CD14-positive monocyte (primary cell): Measurements from ENCODE around the gene TAGLN3. TPM values are rescaled to one million over a fixed set of nuclear protein-coding genes. Genes with fewer than 3 reads are reported as not detected.
A peak's percentile ranks its signal among the peaks of the same experiment; 100 is the strongest.

Experiments
- DNase-seq, 3 donors: peaks; one replicate each; pipeline ENCODE4 v3.0.0-alpha.2; 2011 to 2022
- H2AFZ ChIP-seq: 2 replicates; pipeline ENCODE4 v1.6.0; 2012; ENCODE audit warnings: mild to moderate bottlenecking, low read depth, low read length, inconsistent platforms; ENCODE audit not compliant: insufficient read depth, poor library complexity, severe bottlenecking
- H3K27ac ChIP-seq, 2 donors: 1 replicate in 1 of 2; 2 replicates in 1 of 2; pipeline ENCODE4 v1.5.1; 2012 to 2013; ENCODE audit warnings: low read length in 2 of 2, control low read depth in 1 of 2, inconsistent platforms in 1 of 2, low read depth in 1 of 2, mild to moderate bottlenecking in 1 of 2
- H3K27me3 ChIP-seq, 2 donors: one replicate each; pipeline versions ENCODE4 v1.6.0 to v1.6.1; 2011 to 2013; ENCODE audit warnings: low read length in 2 of 2; ENCODE audit not compliant: control insufficient read depth in 2 of 2, insufficient read depth in 2 of 2
- H3K36me3 ChIP-seq, 2 donors: replicated peaks in 1 of 2; 1 replicate in 1 of 2; 2 replicates in 1 of 2; pipeline versions ENCODE4 v1.5.1 to v1.6.1; 2012 to 2013; ENCODE audit warnings: low read length in 2 of 2, control low read depth in 1 of 2, inconsistent platforms in 1 of 2, mild to moderate bottlenecking in 1 of 2; ENCODE audit not compliant: insufficient read depth in 2 of 2, control insufficient read depth in 1 of 2
- H3K4me1 ChIP-seq, 2 donors: 1 replicate in 1 of 2; 2 replicates in 1 of 2; pipeline versions ENCODE4 v1.5.1 to v1.6.1; 2012 to 2013; ENCODE audit warnings: low read length in 2 of 2, control low read depth in 1 of 2, inconsistent platforms in 1 of 2, mild to moderate bottlenecking in 1 of 2, moderate library complexity in 1 of 2; ENCODE audit not compliant: insufficient read depth in 2 of 2, control insufficient read depth in 1 of 2
- H3K4me2 ChIP-seq: replicated peaks from 2 replicates; pipeline ENCODE3; 2012; ENCODE audit warnings: low read length, moderate library complexity, mild to moderate bottlenecking; ENCODE audit not compliant: poor library complexity, severe bottlenecking; ENCODE audit errors: extremely low read depth
- H3K4me3 ChIP-seq, 3 experiments: fragments of 200-600 bp in 1 of 3; sonication (generic) in 1 of 3; replicated peaks in 1 of 3; 1 replicate in 2 of 3; 2 replicates in 1 of 3; pipeline ENCODE4 v1.5.1; 2011 to 2013; ENCODE audit warnings: low read length in 3 of 3, mild to moderate bottlenecking in 3 of 3, control low read depth in 2 of 3, low read depth in 2 of 3, inconsistent platforms in 1 of 3, moderate library complexity in 1 of 3
- H3K79me2 ChIP-seq: 2 replicates; pipeline ENCODE4 v1.6.0; 2012; ENCODE audit warnings: mild to moderate bottlenecking, control low read depth, inconsistent platforms, low read length, moderate library complexity; ENCODE audit not compliant: insufficient read depth
- H3K9ac ChIP-seq: 2 replicates; pipeline ENCODE4 v1.6.0; 2017; ENCODE audit warnings: low read length, mild to moderate bottlenecking; ENCODE audit not compliant: insufficient read depth, poor library complexity, severe bottlenecking
- H3K9me3 ChIP-seq, 2 donors: replicated peaks in 1 of 2; 1 replicate in 1 of 2; 2 replicates in 1 of 2; pipeline versions ENCODE4 v1.5.1 to v1.6.1; 2012 to 2013; ENCODE audit warnings: low read length in 2 of 2, control low read depth in 1 of 2; ENCODE audit not compliant: control insufficient read depth in 1 of 2, insufficient read depth in 1 of 2
- H4K20me1 ChIP-seq: 2 replicates; pipeline ENCODE4 v1.6.0; 2012; ENCODE audit warnings: mild to moderate bottlenecking, low read length, control low read depth, moderate library complexity; ENCODE audit not compliant: insufficient read depth
- H3K27ac Mint-ChIP-seq, 7 donors: one replicate each; pipeline ENCODE4 v1.8.0; 2020; ENCODE audit warnings: mild to moderate bottlenecking in 7 of 7, mixed read lengths in 7 of 7, moderate library complexity in 6 of 7, inconsistent platforms in 2 of 7
- H3K27me3 Mint-ChIP-seq, 3 donors: one replicate each; pipeline ENCODE4 v1.8.0; 2021 to 2022; ENCODE audit warnings: low read depth in 3 of 3, mild to moderate bottlenecking in 3 of 3, mixed read lengths in 3 of 3, moderate library complexity in 3 of 3, inconsistent platforms in 1 of 3
- H3K36me3 Mint-ChIP-seq, 2 donors: one replicate each; pipeline ENCODE4 v1.8.0; 2020; ENCODE audit warnings: mixed read lengths in 2 of 2, inconsistent platforms in 1 of 2, mild to moderate bottlenecking in 1 of 2
- H3K4me1 Mint-ChIP-seq: one replicate; pipeline ENCODE4 v1.8.0; 2020; ENCODE audit warnings: mild to moderate bottlenecking, mixed read lengths
- H3K4me3 Mint-ChIP-seq, 2 donors: one replicate each; pipeline ENCODE4 v1.8.0; 2020; ENCODE audit warnings: mild to moderate bottlenecking in 2 of 2, mixed read lengths in 2 of 2, moderate library complexity in 1 of 2
- H3K9me3 Mint-ChIP-seq, 7 donors: one replicate each; pipeline ENCODE4 v1.8.0; 2020 to 2022; ENCODE audit warnings: mixed read lengths in 7 of 7, mild to moderate bottlenecking in 6 of 7, moderate library complexity in 6 of 7, inconsistent platforms in 2 of 7
- WGBS: methylation state at CpG from one replicate; pipeline ENCODE4 v1.1.5; 2013; ENCODE audit warnings: missing lambda C conversion rate; ENCODE audit not compliant: insufficient coverage; 5-methylcytosine and 5-hydroxymethylcytosine counted together
- intact Hi-C, 2 donors: fragments of 100-400 bp; cut with micrococcal nuclease; formaldehyde crosslinking; loops; one replicate each; pipeline versions ENCODE4 v1.15.0 to v1.15.1; 2023
- polyA plus RNA-seq, 3 donors: library from polyadenylated mRNA; depleted of rRNA in 1 of 3; unstranded in 2 of 3; stranded (reverse) in 1 of 3; fragments of 300-500 nt in 2 of 3; fragments of >200 nt in 1 of 3; fragmentation: Illumina TruSeq in 2 of 3; gene quantifications; 1 replicate in 2 of 3; 2 replicates in 1 of 3; pipeline ENCODE4 v1.2.3, GENCODE V29; 2012 to 2021
- TF ChIP-seq, protein P1 (sequence below): fragments of 200-600 bp; IDR thresholded peaks from one replicate; pipeline ENCODE4 v1.8.0; 2022; ENCODE audit warnings: antibody characterized with exemption, mild to moderate bottlenecking

TAGLN3 gene
- polyA plus RNA-seq, 3 donors, result not detected

DNA sequence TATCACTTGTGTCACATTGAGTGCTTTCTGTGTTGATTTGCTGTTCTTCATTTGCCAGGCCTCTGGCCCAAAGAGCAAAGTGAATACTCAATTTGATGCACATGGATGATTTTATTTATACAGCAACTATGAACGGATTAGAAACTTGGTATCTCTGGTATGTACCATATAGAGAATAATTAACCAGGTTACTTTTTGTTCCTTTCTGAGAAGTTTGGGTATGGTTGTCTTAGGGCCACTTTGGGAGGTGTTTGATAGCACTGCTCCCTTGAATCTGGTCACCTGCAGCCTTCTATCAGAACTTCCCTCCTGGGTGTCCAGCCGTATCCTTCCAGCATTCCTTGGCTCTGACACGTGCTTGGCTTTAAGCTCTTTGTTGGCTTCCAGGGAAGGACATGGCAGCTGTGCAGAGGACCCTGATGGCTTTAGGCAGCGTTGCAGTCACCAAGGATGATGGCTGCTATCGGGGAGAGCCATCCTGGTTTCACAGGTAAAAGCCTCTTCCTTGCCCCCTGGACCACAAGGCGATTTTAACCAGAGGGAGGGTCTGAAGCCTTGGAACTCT lies 12.7 kb downstream of the TAGLN3 start:
- intact Hi-C loops, result no loop called here
- peaks cover 10% of the 10 kb centered on the region for H3K4me1 Mint-ChIP-seq

DNA sequence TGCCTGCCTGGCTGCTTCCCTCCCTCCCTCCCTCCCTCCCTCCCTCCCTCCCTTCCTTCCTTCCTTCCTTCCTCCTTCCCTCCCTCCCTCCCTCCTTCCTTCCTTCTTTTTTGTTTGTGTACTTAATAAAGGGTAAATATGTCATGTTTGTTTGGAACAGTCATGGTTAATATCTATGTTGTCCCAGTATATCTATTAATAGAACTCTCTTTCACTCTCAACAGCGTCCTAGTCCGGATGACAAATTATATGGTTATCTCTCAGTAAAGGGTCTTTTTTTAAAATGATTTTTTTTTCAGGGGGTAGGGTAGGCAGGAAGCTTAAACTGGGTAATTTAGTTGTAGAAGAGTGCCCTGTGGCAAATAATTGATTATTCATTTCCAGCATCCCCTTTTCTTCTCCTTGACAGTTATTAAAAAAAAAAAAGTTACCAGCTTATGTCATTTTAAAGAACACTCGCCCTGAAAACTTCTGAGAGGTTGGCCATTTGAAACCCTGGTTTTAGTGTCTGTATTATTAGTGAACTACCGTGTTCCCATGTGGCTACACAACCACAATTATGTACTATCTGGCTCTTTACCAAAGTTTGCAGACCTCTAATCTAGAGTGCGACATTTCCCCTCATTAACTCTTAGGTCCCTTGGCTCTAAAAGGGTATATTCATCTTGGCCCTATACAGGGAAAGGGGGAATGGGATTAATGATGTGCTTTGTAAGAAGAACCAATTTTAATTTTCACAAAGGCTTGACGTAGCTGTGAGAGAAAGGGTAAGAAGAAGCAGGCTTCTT lies 13.7 kb downstream of the TAGLN3 start:
- no peak overlapping the region for H3K27ac ChIP-seq
- H3K27me3 ChIP-seq, result no peaks in the 10 kb centered on the region
- H3K4me1 ChIP-seq, result peaks cover 8 to 11% of the 10 kb centered on the region in 2 donors
- Mint-ChIP-seq H3K27me3 (peaks cover 0 to 4% (median 3%) of the 10 kb centered on the region in 3 donors), H3K9me3 (peaks cover 0 to 4% (median 0%) of the 10 kb centered on the region in 7 donors), H3K4me1 (peaks cover 13% of the 10 kb centered on the region), H3K4me3 (no peak overlapping the region), H3K36me3 (no peaks in the 10 kb centered on the region), H3K27ac (no peak overlapping the region)
- no peak overlapping the region for H3K4me2 ChIP-seq
- intact Hi-C loops, result no loop called here
- DNase-seq, result no peak
- 100% methylated on average over 1 of the region's 6 CpGs for WGBS
- no peaks in the 10 kb centered on the region for H3K79me2 ChIP-seq
- no peak overlapping the region for H3K4me3 ChIP-seq
- TF ChIP-seq, protein P1, sequence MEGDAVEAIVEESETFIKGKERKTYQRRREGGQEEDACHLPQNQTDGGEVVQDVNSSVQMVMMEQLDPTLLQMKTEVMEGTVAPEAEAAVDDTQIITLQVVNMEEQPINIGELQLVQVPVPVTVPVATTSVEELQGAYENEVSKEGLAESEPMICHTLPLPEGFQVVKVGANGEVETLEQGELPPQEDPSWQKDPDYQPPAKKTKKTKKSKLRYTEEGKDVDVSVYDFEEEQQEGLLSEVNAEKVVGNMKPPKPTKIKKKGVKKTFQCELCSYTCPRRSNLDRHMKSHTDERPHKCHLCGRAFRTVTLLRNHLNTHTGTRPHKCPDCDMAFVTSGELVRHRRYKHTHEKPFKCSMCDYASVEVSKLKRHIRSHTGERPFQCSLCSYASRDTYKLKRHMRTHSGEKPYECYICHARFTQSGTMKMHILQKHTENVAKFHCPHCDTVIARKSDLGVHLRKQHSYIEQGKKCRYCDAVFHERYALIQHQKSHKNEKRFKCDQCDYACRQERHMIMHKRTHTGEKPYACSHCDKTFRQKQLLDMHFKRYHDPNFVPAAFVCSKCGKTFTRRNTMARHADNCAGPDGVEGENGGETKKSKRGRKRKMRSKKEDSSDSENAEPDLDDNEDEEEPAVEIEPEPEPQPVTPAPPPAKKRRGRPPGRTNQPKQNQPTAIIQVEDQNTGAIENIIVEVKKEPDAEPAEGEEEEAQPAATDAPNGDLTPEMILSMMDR, result no peak
- H3K9ac ChIP-seq, result no peak overlapping the region
- no peaks in the 10 kb centered on the region for H3K9me3 ChIP-seq
- H2AFZ ChIP-seq, result no peak overlapping the region
- H4K20me1 ChIP-seq, result no peaks in the 10 kb centered on the region
- H3K36me3 ChIP-seq, result no peaks in the 10 kb centered on the region

More for the DNA sequence above, 12.7 kb downstream of the TAGLN3 start:
- H3K27ac ChIP-seq, result no peak overlapping the region
- Mint-ChIP-seq H3K9me3 (peaks cover 0 to 4% (median 0%) of the 10 kb centered on the region in 7 donors), H3K27me3 (peaks cover 0 to 6% (median 3%) of the 10 kb centered on the region in 3 donors), H3K36me3 (no peaks in the 10 kb centered on the region), H3K4me3 (no peak overlapping the region), H3K27ac (peak overlapping the region in 1 of 7 donors; percentile 1)
- no peaks in the 10 kb centered on the region for H3K36me3 ChIP-seq
- 74% methylated on average over 5 of the region's 6 CpGs for WGBS
- H3K4me1 ChIP-seq, result peaks cover 8 to 11% of the 10 kb centered on the region in 2 donors
- H3K79me2 ChIP-seq, result no peaks in the 10 kb centered on the region
- H3K9me3 ChIP-seq, result no peaks in the 10 kb centered on the region
- TF ChIP-seq, protein P1, result no peak
- H4K20me1 ChIP-seq, result no peaks in the 10 kb centered on the region
- H3K4me3 ChIP-seq, result no peak overlapping the region
- no peak for DNase-seq
- H3K4me2 ChIP-seq, result no peak overlapping the region
- peak overlapping the region; percentile 12 for H2AFZ ChIP-seq
- no peaks in the 10 kb centered on the region for H3K27me3 ChIP-seq
- H3K9ac ChIP-seq, result no peak overlapping the region
